GM06990 (cell line): Measurements from ENCODE around the gene EPHA6.

Experiments
- DNase-seq: peaks from one replicate; pipeline ENCODE4 v3.0.0-alpha.2; 2011; ENCODE audit not compliant: insufficient read length; ENCODE audit errors: extremely low read depth
- H3K27me3 ChIP-seq: replicated peaks from 2 replicates; pipeline ENCODE4 v1.6.0; 2011; ENCODE audit warnings: low read length; ENCODE audit not compliant: control insufficient read depth, insufficient read depth
- H3K36me3 ChIP-seq: 2 replicates; pipeline ENCODE4 v1.5.1; 2011; ENCODE audit warnings: low read length; ENCODE audit not compliant: control insufficient read depth, insufficient read depth
- H3K4me3 ChIP-seq: replicated peaks from 2 replicates; pipeline ENCODE4 v1.5.1; 2011; ENCODE audit warnings: low read depth, mild to moderate bottlenecking, control low read depth, low read length
- CTCF ChIP-seq: IDR thresholded peaks from 2 replicates; pipeline ENCODE4 v1.5.1; 2011; ENCODE audit warnings: low read length, control low read depth, mild to moderate bottlenecking, inconsistent platforms; ENCODE audit not compliant: insufficient read depth, poor library complexity, severe bottlenecking

Gene EPHA6

GRCh38 chr3:97552186-97552585 is 737.8 kb downstream of the EPHA6 start:
- no peak overlapping the region for H3K4me3 ChIP-seq
- DNase-seq = no peak
- H3K36me3 ChIP-seq = no peaks in the 10 kb centered on the region
- no peaks in the 10 kb centered on the region for H3K27me3 ChIP-seq
- TF ChIP-seq CTCF = no peak

GRCh38 chr3:97575742-97576141 is 761.3 kb downstream of the EPHA6 start:
- no peak overlapping the region for H3K4me3 ChIP-seq
- H3K27me3 ChIP-seq = no peaks in the 10 kb centered on the region
- no peaks in the 10 kb centered on the region for H3K36me3 ChIP-seq
- no peak for DNase-seq
- TF ChIP-seq CTCF = no peak

GRCh38 chr3:97576221-97576620 is 761.8 kb downstream of the EPHA6 start:
- DNase-seq = no peak
- no peaks in the 10 kb centered on the region for H3K36me3 ChIP-seq
- no peaks in the 10 kb centered on the region for H3K27me3 ChIP-seq
- no peak overlapping the region for H3K4me3 ChIP-seq
- TF ChIP-seq CTCF = no peak

GRCh38 chr3:97579365-97579764 is 765.0 kb downstream of the EPHA6 start:
- no peak for DNase-seq

GRCh38 chr3:97610626-97611025 is 796.2 kb downstream of the EPHA6 start:
- H3K36me3 ChIP-seq = no peaks in the 10 kb centered on the region
- no peak overlapping the region for H3K4me3 ChIP-seq
- no peak for TF ChIP-seq CTCF
- H3K27me3 ChIP-seq = no peaks in the 10 kb centered on the region
- DNase-seq = no peak

More at GRCh38 chr3:97579365-97579764, 765.0 kb downstream of the EPHA6 start:
- Histone ChIP-seq H3K27me3 (no peaks in the 10 kb centered on the region), H3K4me3 (no peak overlapping the region), H3K36me3 (no peaks in the 10 kb centered on the region)
- no peak for TF ChIP-seq CTCF

- no peak for TF ChIP-seq CTCF
- H3K4me3 ChIP-seq = no peak overlapping the region
- no peaks in the 10 kb centered on the region for H3K27me3 ChIP-seq
- H3K36me3 ChIP-seq = no peaks in the 10 kb centered on the region
- no peak for DNase-seq
Measured at GRCh38 chr3:97612632-97613031, 798.2 kb downstream of the EPHA6 start.
